WERI-Rb-1 (cell line): Measurements from ENCODE around the gene RGS21.

Experiments used
- DNase-seq: peaks from one replicate; pipeline ENCODE4 v3.0.0-alpha.2; 2020
- H3K27ac ChIP-seq: fragments of 250-450 bp; sonication (Bioruptor Pico); 2 replicates; pipeline ENCODE4 v1.5.1; 2020; ENCODE audit warnings: mild to moderate bottlenecking, moderate library complexity
- H3K27me3 ChIP-seq: fragments of 250-450 bp; sonication (Bioruptor Pico); 2 replicates; pipeline ENCODE4 v1.5.1; 2021; ENCODE audit warnings: mild to moderate bottlenecking, low read depth, moderate library complexity; ENCODE audit not compliant: insufficient read depth, severe bottlenecking
- H3K36me3 ChIP-seq: fragments of 250-450 bp; sonication (Bioruptor Pico); 2 replicates; pipeline ENCODE4 v1.5.1; 2020; ENCODE audit warnings: mild to moderate bottlenecking, moderate library complexity
- H3K4me3 ChIP-seq: 2 replicates; pipeline ENCODE4 v1.5.1; 2011; ENCODE audit warnings: low read depth, mild to moderate bottlenecking, control low read depth, low read length
- H3K9me3 ChIP-seq: fragments of 250-450 bp; sonication (Bioruptor Pico); 2 replicates; pipeline ENCODE4 v1.5.1; 2021; ENCODE audit warnings: mild to moderate bottlenecking, moderate library complexity; ENCODE audit not compliant: severe bottlenecking
- CTCF ChIP-seq: IDR thresholded peaks from 2 replicates; pipeline ENCODE4 v1.5.1; 2011; ENCODE audit warnings: low read depth, mild to moderate bottlenecking, control low read depth, inconsistent platforms, low read length

RGS21 gene

GRCh38 chr1:192358402-192358801 is 41.6 kb downstream of the RGS21 start:
- DNase-seq: no peak
- no peak overlapping the region for H3K27ac ChIP-seq
- no peaks in the 10 kb centered on the region for H3K36me3 ChIP-seq
- TF ChIP-seq CTCF: no peak
- no peaks in the 10 kb centered on the region for H3K9me3 ChIP-seq
- no peaks in the 10 kb centered on the region for H3K27me3 ChIP-seq
- H3K4me3 ChIP-seq: no peak overlapping the region

GRCh38 chr1:192358822-192359221 is 42.0 kb downstream of the RGS21 start:
- no peak for TF ChIP-seq CTCF
- Histone ChIP-seq H3K27ac (no peak overlapping the region), H3K27me3 (no peaks in the 10 kb centered on the region), H3K4me3 (no peak overlapping the region), H3K9me3 (no peaks in the 10 kb centered on the region), H3K36me3 (no peaks in the 10 kb centered on the region)
- DNase-seq: no peak

GRCh38 chr1:192363177-192363576 is 46.4 kb downstream of the RGS21 start:
- DNase-seq: no peak

GRCh38 chr1:192367436-192367835 is 50.6 kb downstream of the RGS21 start:
- TF ChIP-seq CTCF: no peak
- Histone ChIP-seq H3K27me3 (no peaks in the 10 kb centered on the region), H3K9me3 (no peaks in the 10 kb centered on the region), H3K36me3 (no peaks in the 10 kb centered on the region), H3K4me3 (no peak overlapping the region), H3K27ac (no peak overlapping the region)
- DNase-seq: no peak

More at GRCh38 chr1:192363177-192363576, 46.4 kb downstream of the RGS21 start:
- H3K36me3 ChIP-seq: no peaks in the 10 kb centered on the region
- no peaks in the 10 kb centered on the region for H3K9me3 ChIP-seq
- no peak overlapping the region for H3K27ac ChIP-seq
- no peak for TF ChIP-seq CTCF
- no peak overlapping the region for H3K4me3 ChIP-seq
- H3K27me3 ChIP-seq: no peaks in the 10 kb centered on the region

- no peak for DNase-seq
- no peak for TF ChIP-seq CTCF
- Histone ChIP-seq H3K9me3 (no peaks in the 10 kb centered on the region), H3K4me3 (no peak overlapping the region), H3K27ac (no peak overlapping the region), H3K27me3 (no peaks in the 10 kb centered on the region), H3K36me3 (no peaks in the 10 kb centered on the region)
These were observed 58.5 kb downstream of the RGS21 start for GRCh38 chr1:192375306-192375705.

- Histone ChIP-seq H3K36me3 (no peaks in the 10 kb centered on the region), H3K9me3 (no peaks in the 10 kb centered on the region), H3K27ac (no peak overlapping the region), H3K4me3 (no peak overlapping the region), H3K27me3 (no peaks in the 10 kb centered on the region)
- no peak for TF ChIP-seq CTCF
- DNase-seq: no peak
These were observed 59.6 kb downstream of the RGS21 start for GRCh38 chr1:192376374-192376773.
